HCEC 1CT (cell line): Measurements from ENCODE around the gene TTLL9.
A peak's percentile ranks its signal among the peaks of the same experiment; 100 is the strongest.

ENCODE experiments used
- DNase-seq: peaks from one replicate; pipeline ENCODE4 v3.0.0-alpha.2; 2017

TTLL9 gene

DNA sequence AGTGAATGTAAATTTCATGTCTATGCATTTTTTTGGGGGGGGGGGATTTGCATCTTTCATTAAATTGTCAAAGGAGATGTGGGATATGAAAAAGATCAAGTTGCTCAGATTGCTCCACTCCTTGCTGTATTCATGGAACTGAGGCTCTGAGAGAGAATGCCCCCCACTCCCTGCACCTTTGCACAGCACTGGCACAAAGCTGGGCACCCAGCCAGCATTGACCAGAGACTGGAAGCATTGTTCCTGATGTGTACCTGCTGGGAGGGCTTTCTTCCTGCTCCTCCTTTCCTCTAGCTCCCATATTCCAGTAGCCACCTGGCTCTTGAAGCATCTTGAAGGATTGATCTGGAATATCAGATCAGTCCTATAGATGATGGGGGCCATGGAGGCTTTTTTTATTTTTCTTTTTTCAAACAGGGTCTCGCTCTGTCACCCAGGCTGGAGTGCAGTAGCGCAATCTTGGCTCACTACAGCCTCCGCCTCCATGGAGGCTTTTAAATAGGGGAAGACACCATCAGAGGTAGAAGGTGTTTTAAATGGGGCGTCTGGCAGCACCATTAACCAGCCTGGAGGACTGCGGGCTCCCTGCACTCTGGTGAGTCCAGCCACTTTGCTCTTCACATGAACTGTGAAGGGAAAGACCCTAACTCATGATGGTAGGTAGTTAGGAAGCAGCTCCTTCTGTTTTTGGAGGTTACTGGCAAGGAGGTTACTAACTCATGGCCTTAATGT lies 11.0 kb upstream of the TTLL9 start:
- DNase-seq = no peak

DNA sequence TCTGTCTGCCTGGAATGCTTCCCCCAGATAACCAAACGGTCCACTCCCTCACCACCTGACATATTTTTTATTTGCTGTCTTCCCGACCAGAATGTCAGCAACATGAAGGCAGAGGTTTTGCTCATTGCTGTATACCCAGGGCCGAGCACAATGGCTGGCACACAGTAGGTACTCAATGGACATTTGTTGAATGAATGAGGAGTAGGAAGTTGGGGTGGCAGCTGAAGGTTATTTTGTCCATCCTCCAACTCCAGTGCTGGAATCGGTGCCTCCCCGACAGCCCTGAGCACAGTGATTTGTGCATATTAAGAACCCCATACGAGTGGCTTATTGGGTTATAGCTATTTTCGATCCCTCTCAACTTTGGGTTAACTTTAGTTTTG lies 10.4 kb upstream of the TTLL9 start:
- no peak for DNase-seq

DNA sequence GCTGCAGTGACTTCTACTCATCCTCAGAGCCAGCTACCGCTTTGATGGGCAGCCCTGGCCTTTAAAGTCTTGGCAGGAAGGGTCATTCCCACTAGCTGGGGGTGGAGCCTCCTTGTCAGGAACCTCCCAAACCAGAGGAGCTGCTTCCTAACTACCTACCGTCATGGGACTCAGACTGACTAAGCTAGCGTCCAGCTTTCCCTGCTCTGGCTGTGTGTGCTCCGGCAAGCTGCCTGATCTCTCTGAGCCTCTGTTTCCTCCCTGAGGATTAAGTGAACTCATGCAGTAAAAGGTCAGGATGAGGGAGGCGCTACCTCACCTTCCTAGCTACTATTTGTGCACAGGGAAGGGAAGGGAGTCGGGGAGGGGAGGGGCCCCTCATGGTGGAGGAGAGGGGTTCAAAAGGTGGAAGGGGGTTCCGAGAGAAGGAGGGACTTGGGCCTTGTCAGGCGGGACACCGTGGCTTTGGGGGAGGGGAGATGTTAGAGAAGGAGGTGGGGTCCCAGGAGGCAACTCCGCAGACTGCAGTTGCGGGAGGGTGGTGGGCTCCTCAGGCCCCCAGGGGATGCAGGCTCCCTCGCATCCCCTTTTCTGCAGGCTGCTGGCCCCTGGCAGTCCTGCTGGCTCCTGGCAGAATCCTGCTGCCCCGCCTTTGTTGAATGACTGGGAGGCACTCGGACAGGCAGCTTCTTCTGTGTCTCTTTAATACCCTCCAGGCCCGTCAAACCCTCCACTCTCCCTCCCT lies 9.9 kb upstream of the TTLL9 start:
- DNase-seq = peak; percentile 29

DNA sequence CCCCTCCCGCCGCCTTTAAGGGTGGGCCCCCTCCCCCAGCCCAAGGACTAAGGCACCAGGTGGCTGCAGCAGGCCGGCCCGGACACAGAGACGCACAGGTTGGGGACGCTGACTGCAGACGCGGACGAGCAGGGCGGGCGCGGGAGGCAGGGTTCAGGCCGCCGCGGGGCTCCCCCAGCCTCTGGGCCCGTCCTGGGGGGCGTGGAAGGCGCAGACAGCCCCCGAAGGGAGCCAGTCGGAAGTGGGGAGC lies 9.4 kb upstream of the TTLL9 start:
- DNase-seq = no peak

DNA sequence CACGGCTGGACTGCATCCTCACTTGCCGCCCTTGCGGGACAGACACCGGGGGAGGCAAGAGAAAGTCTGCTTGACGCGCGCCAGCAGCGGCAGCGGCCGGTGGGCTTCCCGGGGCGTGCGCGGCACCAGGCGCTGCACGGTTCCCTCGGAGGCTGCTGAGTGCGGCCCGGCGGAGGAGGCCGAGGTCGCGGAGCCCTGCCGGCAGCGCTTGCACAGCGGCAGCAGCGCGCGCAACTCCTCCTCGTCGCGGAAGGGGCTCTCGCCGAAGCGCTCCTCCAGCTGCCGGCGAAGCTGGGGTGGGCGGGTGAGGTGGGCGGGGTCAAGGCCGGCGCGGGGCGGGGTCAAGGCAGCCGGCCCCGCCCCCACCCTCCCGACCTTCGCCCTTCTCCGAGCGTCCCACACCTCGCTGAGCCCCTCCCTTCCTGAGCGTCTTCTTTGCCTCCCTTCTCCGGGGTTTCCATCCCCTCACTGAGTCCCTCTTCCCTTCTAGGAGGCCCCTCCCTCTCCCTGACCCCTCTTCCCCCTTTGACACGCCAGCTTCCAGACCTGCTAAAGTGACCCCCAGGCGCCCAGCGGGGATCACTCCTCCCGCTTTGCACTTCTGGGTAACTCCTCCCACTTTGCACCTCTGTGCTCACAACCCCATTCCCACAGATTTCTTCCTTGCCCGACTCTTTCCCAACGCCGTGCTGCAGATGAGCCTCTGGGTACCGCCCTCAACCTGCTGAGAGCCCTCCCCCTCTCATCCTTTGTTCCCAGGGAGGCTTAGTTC lies 8.9 kb upstream of the TTLL9 start:
- no peak for DNase-seq

DNA sequence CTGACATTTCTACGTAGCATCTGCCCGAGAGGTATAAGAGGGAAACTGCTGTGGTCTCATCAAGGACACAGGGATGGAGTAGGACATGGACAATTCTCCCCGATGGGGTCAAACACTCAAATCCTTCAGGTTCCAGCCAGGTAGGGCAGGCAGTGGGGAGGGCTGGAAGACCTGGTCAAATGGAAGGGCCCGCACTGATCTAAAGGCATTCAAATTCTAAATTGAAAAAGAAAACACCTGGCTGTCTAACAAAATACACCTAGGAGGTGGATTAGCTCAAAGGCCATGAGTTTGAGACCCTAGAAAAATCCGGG lies 8.3 kb upstream of the TTLL9 start:
- no peak for DNase-seq

DNA sequence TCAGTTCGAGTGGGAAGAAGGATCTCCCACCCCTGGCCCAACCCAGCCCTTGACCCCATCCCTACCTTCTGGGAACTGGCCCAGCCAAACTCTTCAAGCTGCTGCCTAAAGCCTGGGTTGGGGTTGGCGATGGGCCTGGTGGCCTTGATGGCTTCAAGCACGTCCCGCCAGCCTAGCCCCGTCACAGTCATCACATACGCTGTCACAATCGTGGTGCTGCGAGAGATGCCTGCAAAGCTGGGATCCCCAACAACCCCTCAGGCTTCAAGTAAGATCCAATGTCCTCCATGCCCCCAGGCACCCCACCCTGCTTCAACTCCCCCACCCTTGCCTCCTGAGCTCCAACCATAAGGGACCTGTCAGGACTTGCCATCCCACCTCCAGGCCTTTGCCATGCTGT lies 7.9 kb upstream of the TTLL9 start:
- DNase-seq = no peak

DNA sequence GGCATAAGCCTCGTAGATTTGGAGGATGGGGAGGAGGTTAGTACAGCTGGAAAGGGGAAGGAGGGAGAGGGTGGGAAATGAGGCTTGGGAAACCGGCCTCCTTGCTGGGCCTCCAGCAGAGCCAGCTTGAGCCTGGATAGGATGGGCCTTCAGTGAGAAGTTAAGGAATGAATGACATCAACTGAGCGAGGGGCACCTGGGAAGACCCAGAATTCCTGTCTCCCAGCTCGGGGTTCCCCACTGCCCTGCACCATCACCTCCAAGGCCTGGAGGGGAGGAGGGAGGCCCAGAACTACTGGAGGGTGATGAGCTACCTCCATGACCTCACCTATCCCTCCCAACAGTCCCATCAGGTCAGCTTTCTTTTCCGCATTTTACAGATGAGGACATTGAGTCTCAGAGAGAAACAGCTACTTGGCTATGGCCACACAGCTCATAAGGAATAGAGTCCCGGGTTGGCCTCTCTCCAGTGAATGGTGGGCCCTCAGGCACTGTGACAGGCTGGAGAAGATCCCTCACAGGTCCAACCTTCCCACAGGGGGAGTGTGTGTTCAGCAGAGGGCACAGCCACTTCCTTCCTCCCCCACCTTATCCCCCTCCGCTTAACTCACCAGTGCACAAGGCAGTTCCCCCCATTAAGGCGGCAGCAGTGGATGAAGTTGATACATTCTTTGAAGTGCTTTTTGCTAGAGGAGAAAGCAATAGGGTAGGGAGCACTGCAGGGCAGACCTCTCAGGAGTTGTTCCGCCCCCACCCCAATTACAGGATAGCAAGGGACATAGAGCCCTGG lies 6.9 kb upstream of the TTLL9 start:
- DNase-seq = no peak

DNA sequence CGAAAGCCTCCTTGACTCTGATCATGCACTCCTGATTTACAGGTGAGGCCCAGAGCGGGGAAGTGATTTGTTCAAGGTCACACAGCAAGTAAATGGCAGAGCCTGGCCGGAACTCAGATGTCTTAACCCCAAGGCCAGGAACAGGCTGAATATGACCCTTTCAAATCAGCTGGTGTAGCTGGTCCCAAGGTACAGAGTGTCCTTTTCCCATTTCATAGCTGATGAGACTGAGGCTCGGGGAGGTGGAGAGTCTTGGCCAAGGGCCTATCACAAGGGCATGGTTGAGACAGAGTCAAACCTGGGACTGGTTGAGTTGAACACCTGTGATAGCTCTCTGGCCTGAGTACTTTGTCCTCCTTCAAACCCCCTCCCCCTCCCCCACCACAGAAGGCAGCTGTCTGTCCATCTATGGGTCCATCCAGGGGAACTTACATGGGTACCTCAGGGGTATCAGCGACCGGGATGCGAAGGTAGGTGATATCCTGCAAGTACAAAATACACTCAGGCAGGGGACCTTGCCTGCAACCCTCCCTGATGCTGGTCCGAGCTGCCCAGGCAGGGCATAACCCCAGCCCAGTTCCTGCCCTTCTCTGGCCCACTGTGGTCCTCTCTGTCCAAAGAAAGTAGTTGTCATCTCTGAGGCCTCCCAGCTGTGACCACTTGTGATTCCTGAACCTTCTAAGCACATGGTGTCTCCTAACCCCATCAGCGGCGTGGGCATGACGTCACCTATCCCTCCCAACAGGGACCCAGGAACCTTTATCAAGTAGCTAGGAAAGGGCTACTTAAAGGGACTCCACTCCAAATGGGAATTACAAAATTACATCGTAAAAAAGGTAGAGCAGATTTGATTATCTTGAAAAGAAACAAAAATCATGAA lies 5.7 kb upstream of the TTLL9 start:
- no peak for DNase-seq

DNA sequence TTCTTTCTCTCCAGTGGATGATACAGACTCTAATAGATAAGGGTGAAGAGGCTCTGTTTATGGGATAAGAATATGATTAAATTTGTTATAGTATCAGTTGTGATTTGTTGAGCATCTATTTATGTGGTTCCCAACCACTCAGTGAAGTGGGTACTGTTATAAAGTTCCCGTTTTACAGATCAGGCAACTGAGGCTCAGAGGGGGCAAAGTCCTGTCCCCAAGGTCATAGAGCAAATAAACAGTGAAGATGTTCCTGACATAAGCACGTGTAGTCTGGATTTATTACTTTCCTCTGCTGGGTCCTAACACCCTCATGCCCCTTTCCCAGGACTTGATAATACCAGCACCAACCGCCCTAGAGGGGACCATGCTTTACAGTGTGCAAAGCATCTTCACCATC lies 4.2 kb upstream of the TTLL9 start:
- DNase-seq = no peak

DNA sequence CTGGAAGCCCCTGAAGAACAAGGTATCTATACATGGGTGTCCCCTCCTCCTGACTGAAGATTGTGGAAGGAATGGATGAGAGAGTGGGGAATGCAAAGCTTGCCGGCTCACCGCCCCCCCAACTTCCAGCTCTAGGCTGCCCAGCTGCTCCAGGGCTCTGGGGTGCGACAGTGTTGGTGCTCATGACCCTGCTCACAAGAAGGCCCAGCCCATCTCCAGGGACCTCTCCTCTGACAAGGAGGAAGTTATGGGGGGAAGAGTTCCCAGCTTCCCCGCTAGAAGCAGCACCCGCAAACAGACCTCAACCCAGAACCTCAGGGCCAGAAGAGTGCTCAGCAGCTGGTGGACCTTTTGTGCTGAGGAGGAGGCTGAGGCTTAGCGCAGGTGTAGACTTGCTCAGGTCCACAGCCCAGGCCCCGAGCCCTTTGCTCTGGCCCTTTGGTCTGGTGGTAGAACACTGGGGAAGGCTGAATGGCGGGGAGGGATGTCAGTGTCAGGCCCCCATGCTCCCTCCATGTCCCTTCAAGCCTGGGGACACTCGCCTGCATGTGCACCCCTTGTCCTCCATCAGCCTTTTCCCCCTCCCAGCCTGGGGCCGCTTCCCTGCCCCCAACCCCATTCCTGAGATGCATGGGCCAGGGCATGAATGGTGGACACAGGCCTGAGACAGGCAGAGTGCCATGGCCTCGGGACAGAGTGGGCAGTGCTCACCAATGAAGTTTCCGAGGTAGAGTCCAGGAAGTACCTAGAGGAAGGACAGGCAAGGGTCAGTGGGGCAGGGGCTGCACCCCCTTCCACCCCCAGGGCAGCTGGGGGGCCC lies 1.4 kb upstream of the TTLL9 start:
- DNase-seq = no peak

DNA sequence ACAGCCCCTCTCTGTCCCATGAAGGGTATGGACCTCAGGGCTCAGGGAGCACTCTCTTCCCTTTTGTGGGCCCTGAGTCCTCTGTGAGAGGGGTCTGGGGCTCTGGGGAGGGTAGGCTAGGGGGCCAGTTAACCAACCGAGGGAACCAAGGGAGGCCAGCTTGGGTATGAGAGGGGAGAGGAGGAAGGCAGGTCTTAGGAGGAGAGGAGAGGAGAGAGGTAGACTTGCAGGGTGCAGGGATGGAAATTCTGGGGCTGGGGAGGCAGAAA lies 827 bp upstream of the TTLL9 start:
- no peak for DNase-seq

DNA sequence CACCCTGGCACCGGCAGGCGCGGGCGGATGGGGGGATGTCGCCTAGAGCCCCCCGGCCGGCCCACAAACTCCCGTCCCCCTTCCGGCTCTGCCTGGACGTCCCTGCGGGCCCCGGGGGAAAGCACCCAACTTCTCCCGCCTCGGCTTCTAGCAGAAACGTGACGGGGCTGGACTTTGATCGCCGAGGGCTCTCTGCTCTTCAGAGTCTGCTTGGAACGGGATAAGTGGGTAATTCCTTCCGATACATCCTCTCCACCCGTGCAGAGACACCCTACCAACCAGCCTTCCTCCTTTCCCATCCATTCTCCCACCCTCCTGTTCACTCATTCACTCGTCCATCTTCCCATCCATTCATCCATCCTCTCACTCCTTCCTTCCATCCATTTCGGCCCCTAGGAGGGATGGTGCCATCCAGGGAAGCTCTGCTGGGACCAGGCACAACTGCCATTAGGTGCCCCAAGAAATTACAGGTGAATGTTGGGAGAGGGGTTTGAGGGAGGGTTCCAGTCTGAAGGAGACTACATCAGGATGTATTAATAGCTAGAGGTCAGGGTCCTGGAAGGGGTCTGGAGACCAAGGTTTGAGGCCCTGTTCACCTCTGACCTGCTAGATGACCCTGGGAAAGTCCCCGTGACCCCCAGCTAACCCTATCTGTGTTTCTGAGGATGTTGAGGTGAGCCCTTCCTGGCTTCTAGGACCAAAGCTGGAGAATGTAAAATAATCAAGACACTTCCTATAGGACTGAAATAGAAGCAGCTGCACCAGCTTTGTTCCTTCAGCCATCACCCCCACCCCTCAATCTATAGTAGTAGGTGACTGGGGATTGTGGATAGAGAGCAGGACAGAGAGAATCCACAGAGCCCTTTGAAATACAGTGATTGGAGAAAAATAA lies 538 bp downstream of the TTLL9 start:
- DNase-seq = no peak

DNA sequence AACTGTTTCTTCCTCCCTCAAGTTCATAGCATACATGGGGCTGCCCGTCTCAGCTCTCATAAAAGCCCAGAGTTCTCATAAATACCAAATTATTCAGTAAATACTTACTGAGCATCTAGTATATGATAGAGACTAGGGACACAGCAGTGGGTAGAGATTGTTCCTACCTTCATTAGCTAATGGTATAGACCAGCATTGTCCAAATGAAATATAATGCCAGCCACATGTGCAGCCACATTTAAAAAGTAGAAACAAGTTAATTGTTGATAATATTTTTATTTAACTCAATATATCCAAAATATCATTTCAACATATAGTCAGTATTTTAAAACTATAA lies 1.2 kb downstream of the TTLL9 start:
- DNase-seq = no peak

DNA sequence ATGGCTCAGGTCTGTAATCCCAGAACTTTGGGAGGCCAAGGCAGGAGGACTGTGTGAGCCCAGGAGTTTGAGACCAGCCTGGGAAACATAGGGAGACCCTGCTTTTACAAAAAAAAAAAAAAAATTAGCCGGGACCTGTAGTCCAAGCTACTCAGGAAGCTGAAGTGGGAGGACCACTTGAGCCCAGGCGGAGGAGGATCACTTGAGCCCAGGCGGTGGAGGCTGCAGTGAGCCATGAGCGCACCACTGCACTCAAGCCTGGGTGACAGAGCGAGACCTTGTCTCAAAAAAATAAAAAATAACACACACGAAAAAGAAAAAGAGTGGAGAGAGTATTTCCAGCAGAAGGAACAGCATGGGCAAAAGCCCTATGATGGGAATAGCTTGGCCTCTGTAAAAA lies 2.0 kb downstream of the TTLL9 start:
- DNase-seq = no peak

DNA sequence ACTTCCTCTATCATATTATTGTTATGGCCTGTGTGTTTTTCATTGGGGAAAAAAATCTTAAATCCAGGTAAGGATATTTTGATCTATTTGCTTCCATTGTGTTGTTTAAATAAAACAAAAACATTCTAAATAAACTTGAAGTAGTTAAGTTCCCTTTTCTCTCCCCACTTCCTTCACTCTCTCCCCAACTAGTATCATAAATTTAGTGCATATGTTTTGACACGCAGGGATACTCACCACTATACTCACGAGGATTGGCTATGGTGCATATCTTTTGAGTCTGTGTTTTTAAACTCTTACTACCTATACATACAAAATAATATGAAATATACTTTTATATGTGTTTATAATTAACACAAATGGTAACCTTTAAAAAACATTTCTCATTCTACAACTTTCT lies 5.2 kb downstream of the TTLL9 start:
- DNase-seq = no peak

DNA sequence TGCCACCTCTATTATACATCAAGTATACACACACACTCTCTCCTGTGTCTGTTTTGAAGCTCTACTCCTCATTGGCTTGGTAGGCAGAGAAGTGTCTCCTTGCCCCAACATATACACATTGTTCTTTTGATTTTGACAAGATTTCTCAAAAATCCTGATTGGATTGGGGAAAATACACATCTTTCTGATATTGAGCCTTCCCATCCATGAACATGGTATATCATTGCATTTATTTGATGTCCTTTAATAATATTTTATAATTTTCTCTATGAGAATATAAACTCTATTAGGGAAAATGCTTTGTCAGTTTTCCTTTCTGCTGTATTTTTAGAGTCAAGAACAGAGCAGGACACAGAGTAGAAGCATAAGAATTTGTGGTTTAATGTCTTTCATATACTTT lies 7.2 kb downstream of the TTLL9 start:
- no peak for DNase-seq

DNA sequence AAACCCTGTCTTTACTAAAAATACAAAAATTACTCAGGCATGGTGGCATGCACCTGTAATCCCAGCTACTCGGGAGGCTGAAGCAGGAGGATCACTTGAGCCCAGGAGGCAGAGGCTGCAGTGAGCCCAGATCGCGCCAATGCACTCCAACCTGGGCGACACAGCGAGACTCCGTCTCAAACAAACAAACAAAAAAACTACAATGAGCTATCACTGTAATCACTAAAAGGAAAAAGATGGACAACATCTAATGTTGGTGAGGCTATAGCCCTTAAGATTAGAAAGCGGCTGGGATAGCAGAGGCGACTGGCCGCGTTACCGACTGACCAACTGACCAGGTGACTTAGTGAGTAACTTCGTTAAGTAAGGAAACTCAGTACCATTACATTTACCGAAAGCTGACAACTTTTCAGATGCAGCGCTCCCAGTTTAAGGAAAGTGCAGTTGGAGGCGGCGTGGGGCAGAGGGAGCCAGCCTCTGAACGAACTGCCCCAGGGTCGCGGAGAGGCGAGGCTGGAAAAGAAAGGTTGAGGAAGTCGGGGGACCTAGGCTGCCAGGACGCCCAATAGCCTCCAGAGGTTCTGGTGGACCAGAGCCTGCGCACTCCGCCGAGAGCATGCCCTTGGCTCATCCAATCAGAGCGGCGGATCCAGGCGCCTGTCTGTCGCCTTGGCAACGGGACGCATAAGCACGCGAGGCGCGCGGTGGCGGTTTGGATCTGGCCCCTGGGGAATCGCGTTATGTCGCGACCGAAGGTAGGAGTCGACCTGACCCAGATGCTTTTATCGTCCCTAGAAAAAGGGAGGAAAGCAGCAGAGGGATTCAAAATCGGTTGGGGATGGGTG lies 8.9 kb downstream of the TTLL9 start:
- peak; percentile 95 for DNase-seq

DNA sequence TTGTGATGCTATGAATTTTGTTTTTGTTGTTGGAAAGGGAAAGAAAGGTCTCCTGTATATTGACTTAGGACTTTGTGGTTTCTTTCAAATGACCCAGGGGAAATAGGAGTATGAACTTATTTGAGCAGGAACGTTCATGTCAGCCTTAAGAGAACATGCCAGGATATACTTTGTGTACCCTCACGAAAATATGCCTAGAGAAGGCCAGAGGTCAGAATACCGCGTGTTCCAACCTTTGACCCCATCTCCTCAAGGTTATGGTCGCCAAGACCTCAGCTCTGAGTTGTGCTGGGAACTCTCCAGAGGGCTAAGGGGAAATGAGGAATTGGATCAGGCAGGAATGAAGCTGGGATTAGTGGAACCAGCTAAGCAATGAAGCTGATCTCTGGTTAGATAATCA lies 11.5 kb downstream of the TTLL9 start:
- DNase-seq = no peak

DNA sequence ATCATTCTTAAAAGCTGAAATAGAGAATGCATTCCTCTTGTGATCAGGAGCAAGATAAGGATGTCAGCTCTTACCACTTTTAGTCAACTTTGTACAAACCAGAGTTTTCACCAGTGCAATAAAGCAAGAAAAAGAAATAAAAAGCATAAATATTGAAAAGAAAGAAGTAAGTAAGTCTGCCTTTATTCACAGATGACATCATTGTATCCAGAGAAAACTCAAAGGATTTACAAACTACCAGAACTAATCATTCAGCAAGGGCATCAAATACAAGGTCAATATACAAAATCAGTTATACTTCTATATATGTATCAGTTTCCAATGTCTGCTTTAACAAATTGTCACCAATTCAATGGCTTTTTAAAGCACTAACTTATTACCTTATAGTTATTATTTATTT lies 13.4 kb downstream of the TTLL9 start:
- DNase-seq = no peak
